ENCODE data around the gene FXR1.

GRCh38 chr3:180947761-180948390, 35.4 kb downstream of the FXR1 start:
- no peak for TF ChIP-seq CTCF (IDR thresholded peaks at IDR 0.05)
- TF ChIP-seq POLR2A (IDR thresholded peaks at IDR 0.05), result no peak
